ENCODE measurements around the gene ARPC3.
"Not testable (repeated sequence)": the region's sequence is repeated elsewhere in the genome, so short reads cannot be mapped to it uniquely, and the experiment has no call there.

GRCh38 chr12:110465765-110466164 is 15.6 kb upstream of the ARPC3 start:
- TF ChIP-seq CTCF (IDR thresholded peaks at IDR 0.05; ENCODE audit: insufficient read depth, low read depth, low read length); EZH2 (IDR thresholded peaks at IDR 0.05; ENCODE audit: insufficient read depth, low read length): not testable (repeated sequence)
